Superior temporal gyrus (tissue), 1 donor: ENCODE measurements around the gene SORCS2.
A peak's percentile ranks its signal among the peaks of the same experiment; 100 is the strongest.
"Not testable (repeated sequence)": the region's sequence is repeated elsewhere in the genome, so short reads cannot be mapped to it uniquely, and the experiment has no call there.

Source experiments
- DNase-seq: peaks from one replicate; pipeline ENCODE4 v3.0.0-alpha.2; 2016; ENCODE audit errors: extremely low spot score

SORCS2 gene

DNA sequence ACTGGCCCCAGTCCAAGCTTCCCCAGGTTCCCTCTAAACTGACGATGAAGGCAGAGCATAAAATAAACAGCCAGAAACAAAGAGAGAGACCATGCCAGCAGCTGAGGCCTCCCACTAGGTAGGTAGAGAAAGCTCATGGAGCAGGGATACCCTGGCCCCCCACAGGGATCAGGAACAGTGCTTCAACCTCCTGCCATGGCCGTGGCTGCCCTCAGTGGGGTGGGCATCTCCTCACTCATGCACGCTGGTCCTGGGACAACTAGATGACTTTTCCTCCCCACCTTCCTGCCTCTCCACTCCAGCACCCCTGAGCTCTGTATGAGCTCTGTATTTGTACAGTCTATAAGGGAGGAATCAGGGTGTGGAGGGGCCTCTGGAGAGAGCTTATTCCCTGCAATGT, 360.1 kb downstream of the SORCS2 start:
- DNase-seq: no peak

DNA sequence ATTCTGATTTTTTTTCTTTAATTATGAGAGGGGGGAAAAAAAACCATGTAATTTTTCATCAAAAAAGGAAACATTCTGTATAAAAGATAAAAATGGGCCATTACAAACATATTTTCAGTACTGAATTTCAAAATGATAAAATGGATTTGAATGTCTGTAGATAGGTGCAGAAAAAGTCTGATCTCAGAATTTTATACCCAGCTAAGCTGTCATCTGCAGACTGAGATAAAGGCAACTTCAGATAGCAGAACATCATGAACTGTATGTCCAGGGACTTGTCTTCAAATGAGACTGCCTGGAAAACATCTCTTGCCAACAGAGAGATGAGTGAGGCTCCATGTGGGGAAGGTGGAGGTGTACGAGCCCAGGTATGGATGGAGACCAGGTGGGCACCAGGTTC, 360.9 kb downstream of the SORCS2 start:
- no peak for DNase-seq

DNA sequence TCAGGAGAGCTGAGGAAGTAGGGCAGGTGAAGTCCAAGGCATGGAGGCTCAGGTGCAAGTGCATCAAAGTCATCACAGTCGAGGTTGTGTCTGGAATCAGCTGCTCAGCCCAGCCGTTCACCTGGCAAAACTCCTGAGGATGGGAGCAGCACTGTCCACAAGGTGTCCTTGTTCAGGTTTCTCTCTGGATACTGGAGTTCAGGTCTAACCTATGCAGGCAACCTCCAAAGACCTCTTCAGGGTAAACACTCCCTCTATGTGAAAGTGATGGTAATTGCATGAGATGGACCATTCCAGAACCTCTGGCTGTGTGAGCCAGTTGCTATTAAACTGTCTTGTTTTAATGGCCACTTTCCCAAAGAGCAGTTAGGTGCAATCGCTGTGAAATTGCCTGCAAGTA, 362.6 kb downstream of the SORCS2 start:
- DNase-seq: no peak

DNA sequence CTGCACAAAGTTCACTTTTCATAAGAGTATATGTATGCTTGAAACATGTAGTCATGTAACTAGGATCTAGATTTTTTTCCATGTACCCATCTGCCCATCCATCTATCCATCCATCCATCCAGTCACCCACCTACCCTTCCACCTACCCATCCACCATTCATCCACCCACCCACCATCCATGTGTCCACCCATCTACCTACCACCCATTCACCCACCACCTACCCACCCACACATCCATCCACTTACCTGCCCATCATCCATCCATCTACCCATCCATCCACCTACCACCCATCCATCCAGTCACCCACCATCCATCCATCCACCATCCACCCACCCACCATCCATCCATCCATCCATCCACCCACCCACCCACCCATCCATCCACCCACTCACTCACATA, 364.2 kb downstream of the SORCS2 start:
- no peak for DNase-seq

DNA sequence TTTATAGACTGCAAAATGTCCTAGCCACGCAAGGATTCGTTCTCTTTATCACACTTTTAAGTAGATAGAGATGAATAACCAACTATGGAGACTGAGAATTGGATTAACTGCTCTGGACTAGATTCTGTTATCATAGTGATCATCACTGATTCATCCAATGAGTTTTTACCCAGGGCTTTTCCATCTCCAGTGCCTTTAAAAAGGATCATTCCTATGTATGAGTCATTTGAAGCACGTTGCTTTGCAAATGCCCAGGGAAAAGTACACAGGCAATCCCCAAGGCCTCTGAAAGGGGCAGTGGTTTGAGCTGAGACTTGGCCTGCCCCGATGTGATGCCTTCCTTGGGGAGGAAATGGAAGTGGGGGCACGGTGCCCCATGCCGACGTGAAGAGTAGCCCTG, 365.1 kb downstream of the SORCS2 start:
- peak; percentile 12 for DNase-seq

DNA sequence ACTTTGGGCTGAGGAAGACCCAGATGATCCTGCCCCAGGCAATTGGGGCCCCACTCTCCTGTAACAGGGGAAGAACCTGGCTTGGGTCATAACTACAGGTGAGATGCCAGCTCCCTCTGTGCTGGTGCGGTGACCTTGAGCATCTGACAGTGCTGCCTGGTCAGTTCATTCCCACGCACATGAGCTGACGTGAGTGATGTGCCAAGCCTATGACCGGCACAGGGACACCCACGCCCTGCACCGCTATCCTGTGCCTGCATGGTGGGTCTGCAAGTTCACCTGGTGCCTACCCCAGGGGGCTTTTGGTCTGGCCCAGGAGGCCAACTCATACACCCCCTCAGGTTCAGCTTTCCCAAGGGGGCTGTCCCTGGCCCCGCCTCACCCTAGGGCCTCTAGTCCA, 366.1 kb downstream of the SORCS2 start:
- no peak for DNase-seq

DNA sequence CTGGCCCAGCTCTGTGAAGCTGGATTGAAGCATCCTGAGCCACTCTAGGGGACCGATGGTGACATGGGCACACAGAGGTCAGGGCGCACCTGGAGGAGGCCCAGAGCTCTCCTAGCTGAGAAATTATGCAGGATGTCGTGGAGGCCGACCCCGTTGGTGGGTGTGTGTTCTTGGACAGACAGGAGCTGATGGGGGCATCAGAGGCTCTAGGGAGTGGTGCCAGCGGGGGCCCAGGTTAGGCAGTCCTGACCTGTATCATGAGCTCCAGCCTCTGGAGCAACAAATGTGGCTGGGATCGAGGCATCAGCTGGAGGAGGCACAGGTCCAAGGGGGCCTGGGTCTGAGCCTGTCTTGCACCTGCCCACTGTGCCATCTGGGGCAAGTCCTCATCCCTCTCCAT, 367.0 kb downstream of the SORCS2 start:
- no peak for DNase-seq

DNA sequence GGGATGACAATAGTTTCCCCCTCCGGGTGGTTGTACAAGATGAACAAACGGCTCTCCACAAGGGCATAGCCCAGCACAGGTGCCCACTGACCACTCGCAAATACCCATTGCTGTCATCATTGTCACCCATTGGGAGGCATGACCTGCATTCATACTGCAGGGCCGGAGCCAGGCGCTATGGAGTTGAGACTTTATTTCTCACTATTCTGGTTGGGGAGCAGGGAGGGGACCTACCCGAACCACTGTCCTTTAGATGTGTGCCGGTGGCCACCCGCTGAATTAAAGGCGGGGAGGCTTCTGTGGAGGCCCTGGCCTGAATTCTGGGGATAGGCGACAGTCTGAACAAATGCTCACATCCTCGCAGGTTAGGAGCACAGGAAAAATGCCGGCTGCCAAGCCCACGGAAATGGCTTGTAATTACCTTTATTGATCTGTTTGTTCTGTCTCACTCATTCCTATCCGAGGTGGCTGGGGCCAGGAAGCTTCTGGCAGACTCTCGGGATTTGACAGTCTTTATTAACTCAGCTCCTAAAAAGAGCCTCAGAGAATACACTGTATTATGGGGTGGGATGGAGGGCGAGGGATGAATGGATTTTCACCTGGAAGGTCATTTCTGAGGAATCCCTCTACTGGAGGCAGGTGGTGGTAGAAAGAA, 367.5 kb downstream of the SORCS2 start:
- DNase-seq: no peak

DNA sequence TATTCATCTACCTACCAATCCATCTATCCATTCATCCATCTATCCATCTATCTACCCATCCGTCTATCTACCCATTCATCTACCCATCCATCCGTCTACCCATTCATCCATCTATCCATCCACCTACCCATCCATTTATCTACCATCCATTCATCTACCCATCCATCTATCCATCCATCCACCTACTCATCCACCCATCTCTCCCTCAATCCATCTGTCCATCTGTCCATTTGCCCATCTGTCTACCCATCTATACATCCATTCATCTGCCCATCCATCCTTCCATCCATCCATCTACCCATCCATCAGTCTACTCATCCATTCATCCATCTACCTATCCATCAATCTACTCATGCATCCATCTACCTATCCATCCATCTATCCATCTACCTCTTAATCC, 369.2 kb downstream of the SORCS2 start:
- no peak for DNase-seq

DNA sequence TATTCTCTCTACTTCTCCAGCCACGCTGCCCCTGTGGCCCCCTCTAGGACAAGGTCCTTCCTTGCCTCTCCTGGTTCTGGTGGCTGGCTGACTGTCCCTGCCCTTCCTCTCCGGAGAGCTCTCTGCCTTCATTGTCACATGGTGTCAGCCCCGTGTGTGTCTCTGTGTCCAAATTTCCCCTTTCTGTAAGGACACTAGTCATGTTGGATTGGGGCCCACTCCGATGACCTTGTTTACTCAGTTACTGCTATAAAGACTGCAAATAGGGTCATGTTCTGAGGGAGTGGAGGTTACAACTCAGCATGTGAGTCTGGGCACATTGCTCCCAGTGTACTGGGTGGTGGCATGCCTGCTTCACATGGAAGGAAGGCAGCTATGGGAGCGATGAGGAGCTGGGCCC, 371.9 kb downstream of the SORCS2 start:
- DNase-seq: no peak

DNA sequence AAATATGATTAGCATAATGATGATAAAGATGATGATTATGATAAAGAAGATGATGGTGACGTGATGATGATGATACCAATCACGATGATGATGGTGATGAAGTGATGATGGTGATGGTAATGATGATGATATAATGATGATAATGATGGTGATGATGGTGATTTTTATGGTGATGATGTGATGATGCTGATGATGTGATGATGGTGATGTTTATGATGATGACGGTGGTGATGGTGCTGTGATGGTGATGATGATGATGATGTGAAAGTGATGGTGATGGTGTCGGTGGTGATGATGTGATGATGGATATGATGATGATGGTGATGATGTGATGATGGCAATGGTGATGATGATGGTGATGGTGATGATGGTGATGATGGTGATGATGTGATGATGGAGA, 373.1 kb downstream of the SORCS2 start:
- no peak for DNase-seq

DNA sequence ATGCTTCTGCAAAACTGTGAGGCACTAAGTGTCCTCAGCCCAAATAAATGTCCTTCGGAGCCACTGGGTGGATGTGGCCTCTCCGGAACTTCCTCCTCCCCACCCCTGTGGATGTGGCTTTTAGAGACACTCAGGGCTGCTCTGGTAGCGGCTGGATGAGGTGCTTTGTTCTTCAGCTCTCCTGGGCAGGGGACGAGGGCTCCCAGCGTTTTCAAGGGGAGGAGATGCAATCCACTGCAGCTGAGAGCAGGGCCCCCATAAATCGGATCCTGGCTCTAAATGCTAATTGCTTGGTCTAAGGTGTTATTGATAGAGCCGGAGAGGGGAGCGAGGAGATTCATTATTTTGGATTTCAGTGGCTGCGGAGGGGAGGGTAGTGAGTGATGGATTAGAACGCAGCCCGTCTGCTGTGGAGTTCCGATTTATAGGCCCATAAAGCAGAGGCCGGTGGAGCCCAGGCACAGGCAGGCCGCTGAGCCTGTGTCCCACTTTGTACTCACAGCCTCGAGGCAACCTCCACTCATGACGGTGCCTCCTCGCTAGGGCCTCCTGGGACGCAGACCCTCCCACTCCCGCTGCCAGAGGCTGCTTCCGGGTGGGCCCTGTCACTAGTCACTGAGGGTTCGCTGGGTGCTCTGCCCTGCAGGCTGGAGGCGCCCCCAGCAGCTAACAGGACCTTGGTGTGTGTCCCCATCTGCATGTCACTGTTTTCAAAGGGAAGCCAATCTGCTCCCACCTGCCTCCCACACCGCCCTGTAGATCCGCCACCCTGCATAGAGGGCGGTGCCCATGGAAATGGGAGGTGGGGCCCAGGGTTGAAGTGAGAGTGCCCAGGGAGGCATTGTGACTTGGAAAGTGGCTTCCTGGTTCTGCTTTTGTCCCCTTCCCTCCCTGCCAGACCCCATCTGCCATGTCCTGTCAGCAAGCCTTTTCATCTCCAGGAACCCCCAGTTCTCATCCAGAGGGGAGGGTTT, 377.8 kb downstream of the SORCS2 start:
- no peak for DNase-seq

DNA sequence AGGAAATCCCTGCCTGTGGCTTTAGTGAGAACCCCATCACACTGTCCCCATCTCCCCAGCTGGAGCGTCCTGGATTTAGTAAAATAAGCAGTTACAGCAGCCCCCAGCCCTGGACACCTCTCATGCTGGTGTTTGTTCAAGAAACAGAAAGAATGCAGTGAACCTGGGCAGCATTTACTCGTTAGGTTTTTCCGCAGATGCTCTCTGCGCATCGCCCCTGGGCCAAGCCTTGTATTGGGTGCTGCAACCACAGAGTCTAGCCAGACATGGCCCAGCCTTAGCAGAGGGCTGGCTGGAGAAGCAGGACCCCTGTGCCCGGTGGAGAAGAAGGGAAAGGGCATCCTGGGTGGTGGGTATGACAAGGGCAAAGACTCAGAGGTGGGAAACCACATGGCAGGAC, 378.7 kb downstream of the SORCS2 start:
- no peak for DNase-seq

DNA sequence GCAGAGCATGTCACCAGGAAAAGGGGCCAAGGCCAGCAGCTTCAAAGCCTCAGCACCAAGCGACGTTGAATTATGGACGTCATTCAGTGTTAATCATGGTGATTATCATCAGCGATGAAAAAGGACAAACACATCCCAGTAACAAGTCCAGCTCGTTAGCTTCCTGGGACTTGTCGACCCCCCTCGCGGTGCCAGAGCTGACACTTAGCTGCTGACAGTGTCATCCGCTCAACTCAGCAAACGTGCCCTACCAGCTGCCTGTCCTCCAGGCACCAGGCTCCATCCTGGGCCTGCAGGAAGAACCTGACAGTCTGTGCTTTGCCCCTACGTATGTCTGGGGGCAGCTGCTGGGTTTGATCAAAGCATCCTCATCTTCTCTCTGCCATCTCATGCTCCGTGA, 379.4 kb downstream of the SORCS2 start:
- DNase-seq: no peak

DNA sequence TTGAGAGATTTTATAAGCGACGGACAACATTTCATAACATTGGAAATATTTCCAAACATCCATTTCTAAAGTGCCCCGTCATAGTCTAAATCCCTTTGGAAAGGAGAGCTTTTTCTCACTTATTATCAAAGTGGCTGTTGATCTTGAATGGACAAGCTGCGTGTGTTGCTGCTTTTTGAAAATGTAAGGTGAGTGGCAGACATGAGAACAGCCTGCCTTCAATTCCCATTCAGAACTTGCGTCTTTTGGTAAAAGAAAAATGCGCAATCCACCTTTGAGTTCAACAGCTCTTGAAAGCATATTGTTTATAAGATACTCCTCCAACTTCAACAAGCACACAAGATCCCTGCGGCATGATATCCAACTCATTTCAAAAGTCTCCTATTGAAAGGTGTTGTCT, 380.6 kb downstream of the SORCS2 start:
- DNase-seq: no peak

DNA sequence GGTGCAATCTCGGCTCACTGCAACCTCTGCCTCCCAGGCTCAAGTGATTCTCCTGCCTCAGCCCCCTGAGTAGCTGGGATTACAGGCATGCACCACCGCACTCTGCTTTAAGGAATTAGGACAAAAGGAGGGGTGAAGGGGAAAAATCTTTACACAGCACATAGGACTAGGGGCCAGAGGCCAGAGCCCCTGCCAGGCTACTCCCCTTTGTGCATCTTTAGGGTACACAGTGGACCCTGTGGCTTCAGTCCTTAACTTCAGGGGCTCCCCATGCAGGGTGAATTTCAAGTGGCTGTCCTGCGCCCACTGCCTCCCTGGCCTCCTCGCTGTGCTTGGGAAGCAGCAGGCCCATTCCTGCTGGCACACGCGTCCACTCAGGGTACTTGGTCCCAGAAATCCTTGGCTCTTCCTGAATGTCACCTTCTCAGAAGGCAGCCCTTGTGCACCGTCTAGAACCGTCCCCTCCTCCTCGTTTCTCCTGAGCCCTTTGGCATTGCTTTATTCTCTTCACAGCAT, 381.3 kb downstream of the SORCS2 start:
- no peak for DNase-seq

DNA sequence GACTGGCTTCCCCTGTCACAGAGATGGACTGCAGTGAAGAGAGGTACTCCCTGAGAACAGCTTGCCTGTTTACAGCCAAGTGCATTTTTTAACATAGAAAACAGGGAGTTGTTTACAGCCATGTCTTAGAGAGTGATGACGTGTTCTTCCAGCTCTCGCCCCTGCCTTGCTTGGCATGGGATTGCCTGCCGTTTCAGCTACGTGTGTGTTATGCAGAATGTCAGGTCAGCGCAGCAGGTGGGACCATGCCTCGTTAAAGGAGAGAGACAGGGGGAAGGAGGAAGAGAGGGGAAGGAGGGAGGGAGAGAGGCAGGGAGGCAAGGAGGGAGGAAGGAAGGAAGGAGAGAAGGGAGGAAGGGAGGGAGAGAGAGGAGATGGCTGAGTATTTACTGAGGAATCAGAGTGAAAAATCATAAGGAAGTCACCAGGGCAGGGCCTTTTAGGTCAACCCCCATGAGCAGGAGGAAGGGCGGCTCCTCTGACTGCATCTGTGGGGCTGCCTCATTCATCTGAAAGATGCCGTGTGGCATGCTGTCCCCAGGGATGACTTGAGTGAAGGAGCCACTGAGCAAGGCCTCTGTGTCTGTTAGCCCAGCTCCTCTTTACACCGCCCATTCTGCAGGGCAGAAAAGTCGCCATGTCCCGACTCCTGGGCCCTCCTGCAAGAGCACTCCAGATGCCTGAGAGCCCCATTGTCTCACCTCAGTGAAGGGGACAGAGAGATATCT, 382.1 kb downstream of the SORCS2 start:
- DNase-seq: no peak

DNA sequence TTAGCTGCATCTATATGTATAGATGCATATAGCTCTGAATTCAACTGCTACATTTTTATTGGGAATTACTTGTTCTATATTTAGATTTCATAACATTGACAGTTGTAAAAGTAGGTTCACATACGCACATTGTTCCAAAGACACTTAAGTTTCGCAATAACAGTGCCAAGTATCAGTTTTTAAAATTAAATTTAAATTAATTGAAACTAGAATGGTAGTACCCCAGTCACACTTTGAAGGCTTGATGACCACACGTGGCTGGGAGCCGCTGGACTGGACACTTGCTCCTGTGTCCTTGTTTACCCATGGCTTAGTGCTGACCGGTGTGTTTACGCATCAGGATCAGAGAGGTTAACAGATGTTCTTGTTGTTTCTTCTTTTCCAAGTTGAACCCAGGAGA, 383.1 kb downstream of the SORCS2 start:
- no peak for DNase-seq

DNA sequence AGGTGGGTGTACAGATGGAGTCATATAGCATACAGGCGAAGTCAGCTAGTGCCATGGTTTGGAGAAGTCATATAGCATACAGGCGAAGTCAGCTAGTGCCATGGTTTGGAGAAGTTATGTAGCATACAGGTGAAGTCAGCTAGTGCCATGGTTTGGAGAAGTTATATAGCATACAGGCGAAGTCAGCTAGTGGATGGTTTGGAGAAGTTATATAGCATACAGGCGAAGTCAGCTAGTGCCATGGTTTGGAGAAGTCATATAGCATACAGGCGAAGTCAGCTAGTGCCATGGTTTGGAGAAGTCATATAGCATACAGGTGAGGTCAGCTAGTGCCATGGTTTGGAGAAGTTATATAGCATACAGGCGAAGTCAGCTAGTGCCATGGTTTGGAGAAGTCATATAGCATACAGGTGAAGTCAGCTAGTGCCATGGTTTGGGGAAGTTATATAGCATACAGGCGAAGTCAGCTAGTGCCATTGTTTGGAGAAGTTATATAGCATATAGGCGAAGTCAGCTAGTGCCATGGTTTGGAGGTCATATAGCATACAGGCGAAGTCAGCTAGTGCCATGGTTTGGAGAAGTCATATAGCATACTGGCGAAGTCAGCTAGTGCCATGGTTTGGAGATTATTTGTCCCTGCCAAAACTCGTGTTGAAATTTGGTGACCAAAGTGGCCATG, 385.2 kb downstream of the SORCS2 start:
- not testable (repeated sequence) for DNase-seq

DNA sequence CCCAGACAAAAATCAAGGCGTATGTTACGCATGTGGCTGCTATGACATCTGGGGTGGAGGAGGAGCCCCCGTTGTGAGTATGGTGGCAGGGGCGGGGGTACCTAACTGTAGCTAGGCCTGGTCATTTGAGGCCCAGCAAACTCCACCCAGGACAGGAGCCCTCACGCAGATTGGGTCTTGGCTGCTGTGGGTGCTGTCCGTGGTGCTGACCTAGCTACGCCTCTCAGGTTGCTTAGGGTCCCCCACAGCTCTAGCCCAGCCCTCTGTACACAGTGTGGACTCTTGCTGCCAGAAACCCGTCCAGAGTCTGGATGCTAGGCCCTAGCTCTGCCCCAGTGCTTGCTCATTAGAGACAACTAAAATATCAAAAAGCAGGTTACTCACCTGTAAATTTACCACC, 389.1 kb downstream of the SORCS2 start:
- DNase-seq: no peak

DNA sequence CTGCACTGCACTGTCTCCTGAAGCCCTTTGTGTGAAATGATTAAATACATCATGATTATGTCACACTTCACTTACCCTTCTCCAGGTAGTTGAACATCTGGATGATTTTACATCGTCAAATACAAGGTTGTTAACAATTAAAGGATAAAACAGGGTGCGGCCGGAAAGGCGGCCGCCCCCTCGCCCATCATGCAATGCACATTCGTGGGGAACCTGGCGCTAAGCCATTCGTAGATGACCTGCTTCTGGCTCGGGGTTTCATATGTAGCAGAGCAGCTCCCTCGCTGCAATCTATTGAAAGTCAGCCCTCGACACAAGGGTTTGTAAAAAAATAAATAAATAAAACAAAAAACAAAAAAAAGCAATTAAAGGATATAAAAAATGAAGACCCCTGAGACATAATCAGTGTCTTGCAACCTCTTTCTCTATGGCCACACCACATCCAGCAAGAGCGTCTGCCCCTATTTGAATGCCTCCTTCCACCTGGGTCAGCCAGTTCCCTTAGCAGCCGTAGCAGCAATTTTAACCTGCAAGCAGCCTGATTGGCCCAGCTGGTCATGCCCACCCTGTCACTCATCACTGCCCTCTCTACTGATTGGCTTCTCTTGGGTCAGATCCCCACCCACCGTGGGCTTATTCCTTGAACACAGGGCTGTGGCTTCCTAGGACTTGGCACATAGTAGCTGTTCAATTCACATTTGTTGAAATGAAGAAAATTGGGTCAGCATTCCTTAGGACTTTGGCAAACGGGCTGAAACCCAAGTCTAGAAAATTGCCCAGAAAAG, 390.2 kb downstream of the SORCS2 start:
- no peak for DNase-seq
